HG02763 (cell line): ENCODE measurements around the gene CLTC.
"Not testable (repeated sequence)": the region's sequence is repeated elsewhere in the genome, so short reads cannot be mapped to it uniquely, and the experiment has no call there.

Experiments used
- ATAC-seq: cut with Tn5 transposase; IDR thresholded peaks from one replicate; pipeline ENCODE4 v1.9.1; 2021; ENCODE audit warnings: mild to moderate bottlenecking, moderate library complexity; ENCODE audit not compliant: unreplicated experiment

CLTC gene

DNA sequence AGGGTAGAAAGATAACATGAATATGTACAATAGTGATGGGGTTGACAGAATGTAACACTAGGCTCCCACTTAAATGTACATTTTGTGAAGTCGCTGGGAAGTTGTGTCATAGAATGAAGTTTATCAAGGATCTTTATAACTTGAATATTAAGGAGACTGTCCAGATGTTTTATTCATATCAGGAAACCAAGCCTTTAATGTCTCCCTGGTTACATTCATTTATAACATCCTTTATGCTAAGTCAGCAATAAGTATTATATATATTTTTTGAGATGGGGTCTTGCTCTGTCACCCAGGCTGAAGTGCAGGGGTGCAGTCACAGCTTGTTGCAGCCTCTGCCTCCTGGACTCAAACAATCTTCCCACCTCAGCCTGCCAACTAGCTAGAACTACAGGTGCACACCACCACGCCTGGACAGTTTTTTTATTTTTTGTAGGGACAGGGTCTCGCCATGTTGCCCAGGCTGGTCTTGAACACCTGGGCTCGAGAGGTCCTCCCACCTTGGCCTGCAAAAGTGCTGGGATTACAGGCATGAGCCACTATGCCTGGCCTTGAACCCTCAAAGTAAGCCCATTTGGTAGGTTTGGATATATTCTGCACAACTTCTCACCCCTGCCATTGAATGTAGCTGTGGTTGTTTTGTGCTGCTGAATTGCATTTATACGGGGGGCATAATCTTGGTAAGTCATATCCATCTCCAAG, 14.1 kb downstream of the CLTC start:
- ATAC-seq: no peak

DNA sequence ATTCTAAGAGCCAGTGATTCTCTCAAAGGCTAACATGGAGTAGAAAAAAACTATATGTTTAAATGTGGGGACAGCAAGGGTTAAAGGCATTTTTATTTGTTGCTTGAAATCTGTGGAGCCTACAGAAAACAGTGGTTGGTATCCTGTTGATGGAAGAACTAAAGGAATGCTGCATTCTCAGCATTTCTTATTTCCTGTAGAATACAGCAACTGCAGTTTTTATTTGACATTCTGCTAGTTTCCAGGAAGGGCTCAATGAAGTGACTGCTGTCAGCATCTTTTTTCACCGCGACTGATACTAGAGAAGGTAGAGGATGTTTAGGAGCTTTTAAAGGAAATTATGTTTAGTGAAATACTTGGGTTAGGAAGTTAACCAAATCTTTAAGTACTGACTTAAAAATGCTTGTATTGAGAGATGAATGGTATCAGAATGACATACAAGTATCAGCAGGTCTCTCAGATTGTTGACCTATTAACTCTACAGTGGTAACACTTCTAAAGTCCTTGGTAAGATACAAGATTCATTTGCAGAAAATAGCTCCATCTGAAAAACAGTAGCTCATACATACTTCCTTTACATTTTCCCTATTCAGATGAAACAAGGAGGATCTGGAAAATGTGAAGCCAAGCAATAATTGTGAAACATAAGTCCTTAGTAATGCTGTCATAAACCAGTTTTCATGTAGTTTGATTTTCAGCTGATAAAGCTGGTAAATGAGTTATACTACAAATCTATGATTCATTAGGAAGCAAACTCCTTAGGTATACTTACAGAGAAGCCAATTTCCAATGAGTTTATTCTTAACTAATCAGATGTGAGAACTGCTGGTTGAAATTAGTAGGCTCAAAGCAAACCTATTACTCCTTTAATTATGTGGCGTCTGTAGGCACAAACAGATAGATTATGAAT, 15.2 kb downstream of the CLTC start:
- no peak for ATAC-seq

- ATAC-seq: no peak
Measured at GRCh38 chr17:59637611-59638310, 18.1 kb downstream of the CLTC start.

DNA sequence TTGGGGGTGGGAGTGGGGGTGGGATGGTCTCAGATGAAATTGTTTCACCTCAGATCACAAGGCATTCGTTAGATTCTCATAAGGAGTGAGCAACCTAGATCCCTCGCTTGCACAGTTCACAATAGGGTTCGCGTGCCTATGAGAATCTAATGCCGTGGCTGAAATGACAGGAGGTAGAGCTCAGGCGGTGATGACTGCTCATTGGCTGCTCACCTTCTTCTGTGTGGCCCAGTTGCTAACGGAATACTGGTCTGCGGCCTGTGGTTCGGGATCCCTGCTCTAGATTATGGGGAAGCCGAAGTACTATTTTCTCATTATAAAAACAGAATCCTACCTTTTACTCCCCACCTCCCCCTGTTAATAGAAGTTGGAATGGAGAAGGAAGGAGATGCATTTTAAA, 18.9 kb downstream of the CLTC start:
- no peak for ATAC-seq

DNA sequence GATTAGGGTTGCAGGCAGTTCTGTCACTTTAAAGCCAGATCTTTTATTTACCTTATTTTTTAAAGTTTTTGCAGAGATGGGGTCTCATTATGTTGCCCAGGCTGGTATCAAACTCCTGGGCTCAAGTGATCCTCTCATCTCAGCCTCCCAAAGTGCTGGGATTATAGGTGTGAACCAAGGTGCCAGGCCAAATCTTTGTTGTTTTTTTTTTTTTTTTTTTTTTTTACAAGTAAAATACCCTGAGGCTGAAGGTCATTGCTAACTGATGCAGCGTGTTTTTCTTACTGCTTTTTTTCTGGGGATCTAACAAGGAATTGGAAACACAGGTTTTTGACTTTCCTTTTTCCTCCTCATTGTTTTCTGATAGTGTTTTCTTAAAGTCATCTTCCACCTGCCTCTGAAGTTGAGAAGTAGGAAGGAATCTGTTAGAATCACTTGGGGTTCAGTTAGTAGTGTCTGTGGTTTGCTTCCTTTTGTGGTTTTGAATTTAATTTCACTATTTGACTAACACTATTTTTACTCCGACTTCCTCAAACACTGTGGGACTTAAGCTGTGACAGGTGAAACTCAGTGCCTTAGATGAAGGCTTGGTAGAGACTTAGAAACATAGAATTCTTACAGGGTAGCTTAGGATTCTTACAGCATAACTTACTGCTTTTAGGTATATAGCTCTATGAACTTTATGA, 22.2 kb downstream of the CLTC start:
- peak; percentile 80 for ATAC-seq

- ATAC-seq: no peak
Measured at GRCh38 chr17:59642565-59642964, 22.9 kb downstream of the CLTC start.

GRCh38 chr17:59643159-59644140, 23.8 kb downstream of the CLTC start:
- no peak for ATAC-seq

GRCh38 chr17:59647288-59647687, 27.6 kb downstream of the CLTC start:
- ATAC-seq: no peak

GRCh38 chr17:59649886-59650285, 30.2 kb downstream of the CLTC start:
- ATAC-seq: no peak

DNA sequence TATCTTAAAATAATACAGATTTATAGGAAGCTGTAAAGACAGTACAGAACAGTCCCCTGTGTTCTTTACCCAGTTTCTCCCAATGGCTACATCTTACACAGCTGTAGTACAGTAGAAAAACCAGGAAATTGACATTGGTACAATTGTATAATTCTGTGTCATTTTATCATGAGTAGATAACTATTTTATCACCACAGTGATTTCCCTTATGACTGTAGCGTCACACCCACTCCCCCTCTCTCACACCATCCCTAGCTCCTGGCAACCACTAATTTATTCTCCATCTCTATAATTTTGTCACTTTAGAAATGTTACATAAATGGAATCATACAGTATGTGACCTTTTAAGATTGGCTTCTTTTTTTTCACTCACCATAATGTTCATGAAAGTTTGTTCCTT, 30.9 kb downstream of the CLTC start:
- ATAC-seq: no peak

DNA sequence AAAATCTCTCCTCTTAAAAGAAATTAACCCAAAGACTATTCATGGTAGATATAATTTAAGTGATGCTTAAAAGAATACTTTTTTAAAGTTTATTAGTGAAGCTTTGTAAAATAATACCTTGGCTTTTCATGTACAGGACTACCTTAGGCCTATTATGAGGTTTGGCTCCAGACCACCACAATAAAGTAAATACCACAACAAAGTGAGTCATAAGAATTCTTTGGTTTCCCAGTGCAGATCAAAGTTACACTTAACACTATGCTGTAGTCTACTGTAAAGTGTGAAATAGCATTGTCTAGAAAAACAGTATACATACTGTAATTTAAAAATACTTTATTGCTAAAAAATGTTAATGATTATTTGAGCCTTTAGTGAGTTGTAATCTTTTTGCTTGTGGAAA, 31.7 kb downstream of the CLTC start:
- ATAC-seq: no peak

DNA sequence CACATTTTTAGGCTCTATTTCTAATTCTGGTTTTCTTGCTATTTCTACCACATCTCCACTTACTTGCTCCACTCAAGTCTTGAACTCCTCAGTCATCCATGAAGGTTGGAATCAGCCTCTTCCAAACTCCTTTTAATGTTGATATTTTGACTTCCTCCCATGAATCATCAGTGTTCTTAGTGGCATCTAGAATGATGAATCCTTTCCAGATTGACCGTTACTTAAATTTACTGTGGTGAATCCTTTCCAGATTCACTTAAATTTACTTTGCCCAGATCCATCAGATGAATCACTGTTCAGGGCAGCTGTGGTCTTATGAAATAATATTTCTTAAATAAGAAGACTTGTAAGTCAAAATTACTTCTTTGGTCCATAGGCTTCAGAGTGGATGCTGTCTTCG, 32.4 kb downstream of the CLTC start:
- no peak for ATAC-seq

- not testable (repeated sequence) for ATAC-seq
Measured at GRCh38 chr17:59656624-59657023, 36.9 kb downstream of the CLTC start.

DNA sequence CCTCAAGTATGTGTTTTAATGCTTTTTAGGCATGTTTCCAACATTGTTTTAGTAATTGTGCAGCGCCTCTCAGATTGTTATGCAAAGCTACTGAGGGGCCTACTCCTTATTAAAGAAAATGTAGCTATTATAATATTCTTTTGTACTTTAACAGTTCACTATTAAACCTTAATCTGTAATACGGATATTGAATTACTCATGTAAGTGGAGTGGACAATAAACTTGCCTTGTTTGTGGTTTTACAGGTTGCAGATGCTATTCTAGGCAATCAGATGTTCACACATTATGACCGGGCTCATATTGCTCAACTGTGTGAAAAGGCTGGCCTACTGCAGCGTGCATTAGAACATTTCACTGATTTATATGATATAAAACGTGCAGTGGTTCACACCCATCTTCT, 46.5 kb downstream of the CLTC start:
- no peak for ATAC-seq

- no peak for ATAC-seq
Measured at GRCh38 chr17:59668816-59669215, 49.1 kb downstream of the CLTC start.

- ATAC-seq: no peak
Measured at GRCh38 chr17:59669411-59669810, 49.7 kb downstream of the CLTC start.

DNA sequence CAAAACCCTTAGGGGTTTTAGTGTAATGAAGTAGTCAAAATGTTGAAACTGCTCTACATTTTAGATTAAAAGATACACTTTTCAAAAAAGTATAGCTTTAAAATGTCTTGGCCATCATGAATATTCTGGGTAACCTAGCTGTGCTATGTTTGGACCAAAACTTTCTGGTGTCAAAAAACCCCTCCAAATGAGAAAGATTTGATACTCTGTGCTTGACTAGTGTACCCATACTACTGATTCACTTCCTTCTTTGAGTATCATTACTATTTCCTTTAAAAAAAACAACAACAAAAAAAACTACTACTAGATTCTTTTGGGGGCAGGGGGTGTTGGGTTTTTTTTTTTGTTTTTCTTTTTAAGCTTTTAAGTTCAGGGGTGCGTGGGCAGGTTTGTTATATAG, 50.2 kb downstream of the CLTC start:
- no peak for ATAC-seq

DNA sequence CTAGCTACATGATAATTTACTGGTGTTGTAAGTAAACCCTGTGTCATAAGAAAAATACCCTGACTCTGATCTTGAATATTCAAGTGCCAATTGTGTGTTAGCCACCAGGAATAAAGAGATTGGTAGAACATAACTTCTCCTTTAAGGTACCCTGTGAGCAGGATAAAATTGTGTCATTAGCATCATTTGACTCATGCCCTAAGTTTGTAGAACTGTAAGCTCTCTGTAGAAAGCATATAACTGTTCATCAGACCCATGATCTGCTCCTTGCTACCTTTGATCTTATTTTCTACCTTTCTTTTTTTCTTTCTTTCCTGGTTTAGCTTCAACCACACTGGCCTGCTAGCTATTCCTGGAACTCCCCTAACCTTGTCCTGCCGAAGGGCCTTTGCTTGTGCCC, 51.7 kb downstream of the CLTC start:
- ATAC-seq: no peak

DNA sequence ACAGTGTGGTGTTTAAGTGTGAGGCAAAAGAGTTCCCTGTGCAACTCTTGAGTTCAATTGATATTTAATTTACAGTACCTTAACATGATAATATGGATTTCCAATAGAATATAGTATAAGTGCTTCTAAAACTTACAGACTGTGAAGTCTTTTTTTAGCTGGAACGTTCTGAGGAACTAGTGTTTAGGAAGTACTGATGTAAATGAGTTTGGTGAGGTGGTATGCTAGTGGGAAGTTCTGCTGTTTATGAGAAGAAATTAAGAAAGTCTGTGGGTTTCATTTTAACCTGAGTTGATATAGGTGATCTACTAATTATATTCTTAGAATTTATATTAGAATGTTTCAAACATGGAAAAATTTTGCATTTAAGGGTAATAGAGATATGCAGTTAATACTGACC, 55.5 kb downstream of the CLTC start:
- no peak for ATAC-seq

DNA sequence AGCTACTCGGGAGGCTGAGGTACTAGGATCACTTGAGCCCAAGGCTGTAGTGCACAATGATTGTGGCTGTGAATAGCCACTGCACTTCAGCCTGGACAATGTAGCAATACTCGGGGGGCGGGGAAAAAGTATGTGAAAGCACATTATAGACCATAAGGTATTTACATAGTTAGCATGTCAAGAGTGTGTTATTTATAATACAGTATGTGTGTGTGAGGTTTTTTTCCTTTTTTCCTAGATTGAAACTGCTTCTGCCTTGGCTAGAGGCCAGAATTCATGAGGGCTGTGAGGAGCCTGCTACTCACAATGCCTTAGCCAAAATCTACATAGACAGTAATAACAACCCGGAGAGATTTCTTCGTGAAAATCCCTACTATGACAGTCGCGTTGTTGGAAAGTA, 57.0 kb downstream of the CLTC start:
- no peak for ATAC-seq
